GM12872 (cell line): ENCODE data around the gene TRIM28.

Experiments used
- CTCF ChIP-seq: IDR thresholded peaks from 3 replicates; pipeline ENCODE4 v1.5.1; 2011; ENCODE audit warnings: low read depth, mild to moderate bottlenecking, low read length, moderate library complexity; ENCODE audit not compliant: insufficient read depth

TRIM28 gene

GRCh38 chr19:58543826-58544590, at the start of gene TRIM28:
TSS of gene TRIM28 (plus strand) at chr19:58544064. CDS start at chr19:58544758, 694 bp downstream.
- no peak for TF ChIP-seq CTCF

- no peak for TF ChIP-seq CTCF
Measured at GRCh38 chr19:58497634-58498170, 46.2 kb upstream of the TRIM28 start.

GRCh38 chr19:58498316-58499020, 45.4 kb upstream of the TRIM28 start:
- TF ChIP-seq CTCF = no peak

- peak; percentile 27; the same call in 1 of the 3 replicates for TF ChIP-seq CTCF
Measured at GRCh38 chr19:58499021-58499927, 44.6 kb upstream of the TRIM28 start.

- TF ChIP-seq CTCF = no peak
Measured at GRCh38 chr19:58500242-58500641, 43.6 kb upstream of the TRIM28 start.

- no peak for TF ChIP-seq CTCF
Measured at GRCh38 chr19:58509731-58510083, 34.2 kb upstream of the TRIM28 start.
